ENCODE data around the gene LSM7. TPM values are rescaled to one million over a fixed set of nuclear protein-coding genes. Genes with fewer than 3 reads are reported as not detected.

Gene LSM7
- polyA plus RNA-seq, 1 experiment = 165 TPM

DNA sequence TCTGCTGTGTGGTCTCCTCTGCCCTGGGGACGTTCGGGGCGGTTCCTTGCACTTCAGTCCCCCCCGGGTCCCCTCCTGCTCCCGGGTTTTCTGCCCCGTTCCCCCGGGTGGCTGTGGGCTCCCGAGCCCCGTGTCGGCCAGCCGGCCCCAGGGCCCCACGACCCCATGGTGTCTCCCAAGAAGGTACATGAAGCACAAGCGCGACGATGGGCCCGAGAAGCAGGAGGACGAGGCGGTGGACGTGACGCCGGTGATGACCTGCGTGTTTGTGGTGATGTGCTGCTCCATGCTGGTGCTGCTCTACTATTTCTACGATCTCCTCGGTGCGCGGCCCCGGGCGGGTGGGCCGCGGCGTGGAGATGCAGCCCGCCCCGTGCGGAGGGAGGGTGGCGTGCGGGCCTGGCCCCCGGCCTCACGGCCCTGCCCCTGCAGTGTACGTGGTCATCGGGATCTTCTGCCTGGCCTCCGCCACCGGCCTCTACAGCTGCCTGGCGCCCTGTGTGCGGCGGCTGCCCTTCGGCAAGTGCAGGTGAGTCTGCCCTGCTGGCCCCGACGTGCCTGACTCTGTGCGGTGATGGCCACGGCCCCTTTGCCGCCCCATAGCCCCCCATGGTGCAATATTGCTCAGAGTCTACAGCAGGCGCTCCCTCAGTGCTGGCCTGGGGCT lies 11.4 kb upstream of the LSM7 start:
- H3K27me3 ChIP-seq (ENCODE audit: control insufficient read depth, insufficient read depth, low read length) = no peaks in the 10 kb centered on the region
- H3K4me3 ChIP-seq (ENCODE audit: low read depth, low read length) = no peak overlapping the region
- no peak for DNase-seq (ENCODE audit: low read depth)
- ChIA-PET CTCF (no interaction called here), POLR2A (no interaction called here)
- H3K36me3 ChIP-seq (ENCODE audit: control insufficient read depth, insufficient read depth, low read length) = peaks cover 8% of the 10 kb centered on the region
- TF ChIP-seq, protein P1, sequence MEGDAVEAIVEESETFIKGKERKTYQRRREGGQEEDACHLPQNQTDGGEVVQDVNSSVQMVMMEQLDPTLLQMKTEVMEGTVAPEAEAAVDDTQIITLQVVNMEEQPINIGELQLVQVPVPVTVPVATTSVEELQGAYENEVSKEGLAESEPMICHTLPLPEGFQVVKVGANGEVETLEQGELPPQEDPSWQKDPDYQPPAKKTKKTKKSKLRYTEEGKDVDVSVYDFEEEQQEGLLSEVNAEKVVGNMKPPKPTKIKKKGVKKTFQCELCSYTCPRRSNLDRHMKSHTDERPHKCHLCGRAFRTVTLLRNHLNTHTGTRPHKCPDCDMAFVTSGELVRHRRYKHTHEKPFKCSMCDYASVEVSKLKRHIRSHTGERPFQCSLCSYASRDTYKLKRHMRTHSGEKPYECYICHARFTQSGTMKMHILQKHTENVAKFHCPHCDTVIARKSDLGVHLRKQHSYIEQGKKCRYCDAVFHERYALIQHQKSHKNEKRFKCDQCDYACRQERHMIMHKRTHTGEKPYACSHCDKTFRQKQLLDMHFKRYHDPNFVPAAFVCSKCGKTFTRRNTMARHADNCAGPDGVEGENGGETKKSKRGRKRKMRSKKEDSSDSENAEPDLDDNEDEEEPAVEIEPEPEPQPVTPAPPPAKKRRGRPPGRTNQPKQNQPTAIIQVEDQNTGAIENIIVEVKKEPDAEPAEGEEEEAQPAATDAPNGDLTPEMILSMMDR (IDR thresholded peaks at IDR 0.05; ENCODE audit: insufficient read depth, low read depth, low read length) = no peak

DNA sequence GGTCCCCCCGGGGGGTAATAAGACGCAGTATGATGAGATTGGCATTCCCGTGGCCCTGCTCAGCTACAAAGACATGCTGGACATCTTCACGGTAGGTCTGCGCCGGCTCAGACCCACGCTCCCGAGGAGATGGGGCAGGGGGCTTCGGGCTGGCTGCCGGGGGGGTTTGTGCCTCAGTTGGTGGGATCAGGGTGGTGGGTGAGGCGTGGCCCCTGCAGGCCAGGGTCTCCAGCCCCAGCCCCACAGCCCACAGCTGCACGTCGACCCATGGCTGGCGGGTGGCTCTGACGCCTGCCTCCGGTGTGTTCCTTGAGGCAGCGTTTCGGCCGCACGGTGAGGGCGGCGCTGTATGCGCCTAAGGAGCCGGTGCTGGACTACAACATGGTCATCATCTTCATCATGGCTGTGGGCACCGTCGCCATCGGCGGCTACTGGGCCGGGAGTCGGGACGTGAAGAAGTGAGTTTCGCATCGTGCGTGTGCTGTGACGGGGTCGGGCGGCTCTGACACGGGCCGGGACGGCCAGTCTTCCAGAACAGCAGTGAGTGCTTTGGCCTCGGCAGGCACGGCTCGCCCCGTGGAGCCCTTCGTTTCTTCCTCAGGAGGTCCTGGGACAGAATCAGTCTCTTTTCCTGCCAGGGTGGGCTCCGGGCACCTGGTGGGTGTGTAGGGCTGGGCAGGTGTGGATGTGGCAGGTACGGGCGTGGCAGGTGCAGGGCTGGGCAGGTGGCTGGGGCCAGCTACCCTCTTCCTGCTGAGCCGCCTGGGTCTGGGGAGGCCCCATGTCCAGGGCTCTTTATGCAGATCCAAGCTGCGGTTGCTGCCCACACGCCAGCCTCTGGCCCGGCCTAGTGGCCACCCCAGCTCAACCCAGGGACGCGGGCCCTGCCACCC lies 10.6 kb upstream of the LSM7 start:
- TF ChIP-seq, protein P1 (IDR thresholded peaks at IDR 0.05; ENCODE audit: insufficient read depth, low read depth, low read length) = no peak
- ChIA-PET POLR2A (no interaction called here), CTCF (no interaction called here)
- peaks cover 6% of the 10 kb centered on the region for H3K36me3 ChIP-seq (ENCODE audit: control insufficient read depth, insufficient read depth, low read length)
- H3K4me3 ChIP-seq (ENCODE audit: low read depth, low read length) = no peak overlapping the region
- H3K27me3 ChIP-seq (ENCODE audit: control insufficient read depth, insufficient read depth, low read length) = no peaks in the 10 kb centered on the region
- DNase-seq (ENCODE audit: low read depth) = no peak

DNA sequence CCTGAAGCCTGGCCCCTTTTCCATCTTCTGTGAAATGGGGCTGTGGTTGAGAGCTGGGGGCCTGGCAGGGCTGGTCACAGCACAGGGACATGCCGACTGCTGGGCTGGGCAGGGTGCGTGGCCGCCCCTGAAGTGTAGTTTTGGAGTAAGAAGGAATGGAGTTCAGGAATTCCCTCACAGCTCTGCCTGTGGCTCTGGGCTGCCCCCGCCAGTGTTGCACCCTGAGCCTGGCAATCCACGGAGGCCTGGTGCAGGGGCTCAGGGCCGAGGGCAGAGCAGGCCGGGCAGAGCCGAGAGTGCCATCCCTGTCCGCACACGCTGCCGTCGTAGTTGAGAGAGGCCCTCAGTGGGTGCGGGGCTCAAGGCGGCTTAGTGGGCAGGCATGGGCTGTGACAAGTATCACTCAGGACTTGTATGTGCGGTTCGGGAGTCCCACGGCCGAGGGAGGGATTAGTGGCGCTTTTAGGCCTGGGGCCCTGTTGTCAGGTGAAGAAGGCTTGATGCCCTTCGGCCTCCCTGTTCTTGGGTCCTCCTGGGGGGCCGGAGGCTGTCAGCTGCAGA lies 9.7 kb upstream of the LSM7 start:
- H3K27me3 ChIP-seq (ENCODE audit: control insufficient read depth, insufficient read depth, low read length) = no peaks in the 10 kb centered on the region
- CTCF ChIA-PET = interaction anchor here (0.8 to 1.1 kb wide), 2 partner anchors 32 to 53 kb away, joined by 3 read pairs; no protein-coding TSS in a partner anchor
- DNase-seq (ENCODE audit: low read depth) = no peak
- H3K4me3 ChIP-seq (ENCODE audit: low read depth, low read length) = no peak overlapping the region
- TF ChIP-seq, protein P1 (IDR thresholded peaks at IDR 0.05; ENCODE audit: insufficient read depth, low read depth, low read length) = no peak
- peaks cover 6% of the 10 kb centered on the region for H3K36me3 ChIP-seq (ENCODE audit: control insufficient read depth, insufficient read depth, low read length)
- POLR2A ChIA-PET = no interaction called here

DNA sequence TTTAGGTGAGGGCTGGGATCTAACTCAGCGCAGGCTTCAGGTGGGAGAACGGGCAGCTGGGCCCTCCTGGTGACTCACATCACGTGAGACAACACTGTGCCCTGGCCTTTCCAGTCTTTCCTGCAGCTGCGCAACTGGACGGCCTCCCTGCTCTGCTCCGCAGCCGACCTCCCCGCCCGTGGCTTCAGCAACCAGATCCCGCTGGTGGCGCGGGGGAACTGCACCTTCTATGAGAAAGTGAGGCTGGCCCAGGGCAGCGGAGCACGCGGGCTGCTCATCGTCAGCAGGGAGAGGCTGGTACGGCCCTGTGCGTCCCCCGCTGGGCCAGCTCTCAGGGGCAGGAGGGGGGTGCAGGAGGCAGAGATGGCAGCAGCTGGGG lies 8.9 kb upstream of the LSM7 start:
- ChIA-PET CTCF (interaction anchor here (0.8 to 1.1 kb wide), 3 partner anchors 9 to 52 kb away, joined by 3 to 4 read pairs (median 3); partner anchors contain the start of gene LSM7), POLR2A (no interaction called here)
- DNase-seq (ENCODE audit: low read depth) = no peak
- TF ChIP-seq, protein P1 (IDR thresholded peaks at IDR 0.05; ENCODE audit: insufficient read depth, low read depth, low read length) = peak; percentile 40
- H3K4me3 ChIP-seq (ENCODE audit: low read depth, low read length) = no peak overlapping the region
- H3K36me3 ChIP-seq (ENCODE audit: control insufficient read depth, insufficient read depth, low read length) = peaks cover 6% of the 10 kb centered on the region
- no peaks in the 10 kb centered on the region for H3K27me3 ChIP-seq (ENCODE audit: control insufficient read depth, insufficient read depth, low read length)
